Trophoblast cell (in vitro differentiated cells and primary cell): ENCODE results near the gene TMEM185A.
"Not testable (repeated sequence)": the region's sequence is repeated elsewhere in the genome, so short reads cannot be mapped to it uniquely, and the experiment has no call there.

Experiments
- DNase-seq, 2 donors: peaks; one replicate each; pipeline ENCODE4 v3.0.0-alpha.2; 2016
- H2AFZ ChIP-seq: 2 replicates; pipeline ENCODE4 v1.6.1; 2013; ENCODE audit warnings: low read length, moderate library complexity, mild to moderate bottlenecking; ENCODE audit not compliant: insufficient read depth, poor library complexity
- H2AK5ac ChIP-seq: 2 replicates; pipeline ENCODE4 v1.6.1; 2013; ENCODE audit warnings: mild to moderate bottlenecking, low read length
- H2BK120ac ChIP-seq: 2 replicates; pipeline ENCODE4 v1.6.1; 2013; ENCODE audit warnings: low read length, mild to moderate bottlenecking, moderate library complexity; ENCODE audit not compliant: insufficient read depth, poor library complexity
- H2BK12ac ChIP-seq: 2 replicates; pipeline ENCODE4 v1.6.1; 2013; ENCODE audit warnings: mild to moderate bottlenecking, low read length, moderate library complexity
- H2BK5ac ChIP-seq: 2 replicates; pipeline ENCODE4 v1.6.1; 2013; ENCODE audit warnings: low read length, low read depth, moderate library complexity, mild to moderate bottlenecking; ENCODE audit not compliant: poor library complexity
- H3K14ac ChIP-seq: 2 replicates; pipeline ENCODE4 v1.6.1; 2013; ENCODE audit warnings: mild to moderate bottlenecking, low read length
- H3K18ac ChIP-seq: 2 replicates; pipeline ENCODE4 v1.6.1; 2013; ENCODE audit warnings: mild to moderate bottlenecking, low read length
- H3K23ac ChIP-seq: 2 replicates; pipeline ENCODE4 v1.6.1; 2013; ENCODE audit warnings: low read length
- H3K27ac ChIP-seq: 2 replicates; pipeline ENCODE4 v1.5.1; 2013; ENCODE audit warnings: low read depth, mild to moderate bottlenecking, inconsistent platforms, low read length, moderate library complexity
- H3K27me3 ChIP-seq: 2 replicates; pipeline ENCODE4 v1.6.1; 2013; ENCODE audit warnings: inconsistent platforms, mild to moderate bottlenecking, low read length, moderate library complexity; ENCODE audit not compliant: insufficient read depth
- H3K36me3 ChIP-seq, 2 experiments: 1 replicate in 1 of 2; 2 replicates in 1 of 2; pipeline ENCODE4 v1.6.1; 2013; ENCODE audit warnings: low read length in 2 of 2, mild to moderate bottlenecking in 2 of 2, moderate library complexity in 1 of 2; ENCODE audit not compliant: insufficient read depth in 2 of 2, control insufficient read depth in 1 of 2
- H3K4ac ChIP-seq: 2 replicates; pipeline ENCODE4 v1.6.1; 2013; ENCODE audit warnings: low read depth, mild to moderate bottlenecking, low read length, moderate library complexity
- H3K4me1 ChIP-seq, 2 experiments: 1 replicate in 1 of 2; 2 replicates in 1 of 2; pipeline ENCODE4 v1.6.1; 2013; ENCODE audit warnings: low read length in 2 of 2, mild to moderate bottlenecking in 2 of 2, moderate library complexity in 1 of 2; ENCODE audit not compliant: insufficient read depth in 2 of 2, control insufficient read depth in 1 of 2
- H3K4me2 ChIP-seq: 2 replicates; pipeline ENCODE4 v1.6.1; 2013; ENCODE audit warnings: inconsistent platforms, mild to moderate bottlenecking, low read length, moderate library complexity
- H3K4me3 ChIP-seq: 2 replicates; pipeline ENCODE4 v1.5.1; 2013; ENCODE audit warnings: mild to moderate bottlenecking, low read depth, low read length, inconsistent platforms
- H3K79me1 ChIP-seq: one replicate; pipeline ENCODE4 v1.6.1; 2013; ENCODE audit warnings: low read length
- H3K79me2 ChIP-seq: 2 replicates; pipeline ENCODE4 v1.6.1; 2013; ENCODE audit warnings: low read length, mild to moderate bottlenecking; ENCODE audit not compliant: control insufficient read depth, insufficient read depth, poor library complexity
- H3K9ac ChIP-seq: 2 replicates; pipeline ENCODE4 v1.6.1; 2013; ENCODE audit warnings: mild to moderate bottlenecking, low read length
- H3K9me3 ChIP-seq: 2 replicates; pipeline ENCODE4 v1.6.1; 2013; ENCODE audit warnings: low read depth, mild to moderate bottlenecking, control low read depth, inconsistent platforms, low read length; ENCODE audit not compliant: insufficient read depth
- H4K12ac ChIP-seq: 2 replicates; pipeline ENCODE4 v1.6.1; 2013; ENCODE audit warnings: low read depth, mild to moderate bottlenecking, low read length, moderate library complexity
- H4K8ac ChIP-seq: 2 replicates; pipeline ENCODE4 v1.6.1; 2013; ENCODE audit warnings: low read depth, mild to moderate bottlenecking, low read length, moderate library complexity
- H4K91ac ChIP-seq: one replicate; pipeline ENCODE4 v1.6.1; 2013; ENCODE audit warnings: low read depth, mild to moderate bottlenecking, low read length, moderate library complexity
- WGBS: extraction: QIAGEN DNeasy Blood & Tissue Kit; methylation state at CpG from one replicate; pipeline ENCODE4 v1.1.7; 2013; ENCODE audit warnings: missing lambda C conversion rate; ENCODE audit not compliant: insufficient read length, insufficient coverage; ENCODE audit errors: extremely low coverage; 5-methylcytosine and 5-hydroxymethylcytosine counted together

TMEM185A gene

GRCh38 chrX:149610511-149610910 lies 21.1 kb downstream of the TMEM185A start:
- no peak overlapping the region for H3K4me3 ChIP-seq
- no peak overlapping the region for H2BK12ac ChIP-seq
- H4K8ac ChIP-seq: no peak overlapping the region
- H3K4me1 ChIP-seq: peaks cover 3 to 5% of the 10 kb centered on the region in 2 experiments
- H3K79me2 ChIP-seq: no peaks in the 10 kb centered on the region
- no peak overlapping the region for H3K27ac ChIP-seq
- H3K36me3 ChIP-seq: no peaks in the 10 kb centered on the region
- no CpG with 5 or more reads among the region's 5 CpGs for WGBS
- DNase-seq: peak in 1 of 2 donors; percentile 10
- no peak overlapping the region for H3K4ac ChIP-seq
- no peaks in the 10 kb centered on the region for H3K79me1 ChIP-seq
- H4K91ac ChIP-seq: no peak overlapping the region
- H2BK120ac ChIP-seq: no peak overlapping the region
- no peak overlapping the region for H2AK5ac ChIP-seq
- no peak overlapping the region for H3K23ac ChIP-seq
- H3K9ac ChIP-seq: no peak overlapping the region
- no peaks in the 10 kb centered on the region for H3K9me3 ChIP-seq
- no peak overlapping the region for H2BK5ac ChIP-seq
- no peak overlapping the region for H3K14ac ChIP-seq
- H2AFZ ChIP-seq: no peak overlapping the region
- no peaks in the 10 kb centered on the region for H3K27me3 ChIP-seq
- H3K4me2 ChIP-seq: no peak overlapping the region
- H4K12ac ChIP-seq: no peak overlapping the region
- H3K18ac ChIP-seq: no peak overlapping the region

GRCh38 chrX:149607699-149608098 lies 23.9 kb downstream of the TMEM185A start:
- Histone ChIP-seq H2BK5ac (no peak overlapping the region), H3K4me1 (peaks cover 3 to 5% of the 10 kb centered on the region in 2 experiments), H3K4ac (no peak overlapping the region), H2BK12ac (no peak overlapping the region), H3K36me3 (no peaks in the 10 kb centered on the region), H2AK5ac (no peak overlapping the region), H3K23ac (no peak overlapping the region), H3K4me2 (no peak overlapping the region), H3K79me2 (no peaks in the 10 kb centered on the region), H2AFZ (no peak overlapping the region), H3K4me3 (no peak overlapping the region), H3K27me3 (no peaks in the 10 kb centered on the region), H3K9ac (no peak overlapping the region), H3K79me1 (no peaks in the 10 kb centered on the region), H4K12ac (no peak overlapping the region), H4K8ac (no peak overlapping the region), H3K9me3 (no peaks in the 10 kb centered on the region), H3K14ac (no peak overlapping the region), H3K27ac (no peak overlapping the region), H2BK120ac (no peak overlapping the region), H4K91ac (no peak overlapping the region), H3K18ac (no peak overlapping the region)
- DNase-seq: no peak

- H2BK120ac ChIP-seq, H3K79me2 ChIP-seq, H3K27me3 ChIP-seq, H3K4me1 ChIP-seq, H3K9me3 ChIP-seq, H4K12ac ChIP-seq, H2AK5ac ChIP-seq, H3K4me3 ChIP-seq, H3K18ac ChIP-seq, H3K9ac ChIP-seq, H3K4ac ChIP-seq, H3K36me3 ChIP-seq, H3K14ac ChIP-seq, H2AFZ ChIP-seq, H4K91ac ChIP-seq, DNase-seq, H3K4me2 ChIP-seq, H2BK12ac ChIP-seq, H3K27ac ChIP-seq, H3K79me1 ChIP-seq, H4K8ac ChIP-seq, H2BK5ac ChIP-seq, H3K23ac ChIP-seq: not testable (repeated sequence)
- WGBS: no CpG with 5 or more reads among the region's 7 CpGs
Measured at GRCh38 chrX:149605248-149605885, 26.2 kb downstream of the TMEM185A start.

GRCh38 chrX:149598603-149599002 lies 33.0 kb downstream of the TMEM185A start:
- not testable (repeated sequence) for H3K27ac ChIP-seq, H3K9ac ChIP-seq, H2BK5ac ChIP-seq, H2AK5ac ChIP-seq, H2BK120ac ChIP-seq, H3K79me1 ChIP-seq, H3K18ac ChIP-seq, H3K4me2 ChIP-seq, H3K4me1 ChIP-seq, H2AFZ ChIP-seq, H3K4me3 ChIP-seq, H2BK12ac ChIP-seq, H4K12ac ChIP-seq, DNase-seq, H3K27me3 ChIP-seq, H3K23ac ChIP-seq, H3K4ac ChIP-seq, H4K8ac ChIP-seq, H3K79me2 ChIP-seq, H3K9me3 ChIP-seq, H3K36me3 ChIP-seq, H3K14ac ChIP-seq, H4K91ac ChIP-seq
- no CpG with 5 or more reads among the region's 11 CpGs for WGBS
